HG03378 (cell line): ENCODE results near the gene S100B.

ENCODE experiments used
- ATAC-seq: cut with Tn5 transposase; IDR thresholded peaks from one replicate; pipeline ENCODE4 v1.9.1; 2021; ENCODE audit warnings: mild to moderate bottlenecking, moderate library complexity; ENCODE audit not compliant: unreplicated experiment

S100B gene

DNA sequence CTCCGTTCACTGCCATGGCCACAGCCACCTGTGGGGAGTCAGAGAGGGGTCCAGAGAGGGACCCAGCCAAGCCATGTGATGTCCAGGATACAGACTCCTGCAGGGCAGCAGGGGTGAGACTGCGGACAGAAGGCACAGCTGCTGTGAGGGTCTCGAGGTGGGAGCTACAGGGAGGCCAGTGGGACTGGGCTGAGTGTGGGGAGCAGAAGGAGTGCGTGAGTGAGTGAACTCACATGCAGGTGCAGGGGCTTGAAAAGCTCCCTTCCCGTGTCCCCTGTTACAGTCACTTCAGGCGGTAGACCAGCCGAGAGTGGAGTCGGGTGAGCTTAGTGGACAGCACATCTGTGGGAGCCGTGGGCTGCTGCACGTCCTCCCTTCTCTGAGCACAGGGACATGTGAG, 42.4 kb downstream of the S100B start:
- ATAC-seq: no peak

DNA sequence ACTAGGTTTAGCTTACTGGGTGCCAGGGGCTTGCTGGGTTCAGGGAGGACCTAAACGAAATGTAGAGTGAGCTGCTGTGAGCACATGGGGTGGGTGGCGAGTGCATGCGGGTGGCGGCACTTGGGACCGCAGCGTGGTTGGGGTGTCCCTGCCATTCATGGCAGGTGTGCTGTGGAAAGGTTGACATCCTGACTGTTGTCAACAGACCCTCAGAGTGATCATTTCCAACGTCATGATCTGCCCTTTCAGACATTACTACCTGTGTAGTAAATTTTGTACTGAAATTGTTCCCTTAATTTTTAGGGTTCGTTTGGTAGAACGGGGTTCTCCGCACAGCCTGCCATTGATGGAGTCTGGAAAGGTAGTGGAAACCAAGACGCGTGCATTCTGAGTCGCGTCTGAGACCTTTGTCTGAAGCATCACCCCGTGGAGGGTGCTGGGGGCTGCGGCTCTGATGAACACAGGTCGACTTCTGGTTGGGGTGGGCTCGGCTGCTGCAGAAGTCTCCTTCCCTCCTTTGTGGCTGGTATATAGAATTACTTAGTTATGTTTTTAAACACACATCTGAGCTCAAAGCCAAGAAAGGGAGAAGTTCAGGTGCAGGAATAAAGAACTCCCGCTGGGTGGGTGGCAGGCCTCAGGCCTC, 43.3 kb downstream of the S100B start:
- ATAC-seq: no peak

DNA sequence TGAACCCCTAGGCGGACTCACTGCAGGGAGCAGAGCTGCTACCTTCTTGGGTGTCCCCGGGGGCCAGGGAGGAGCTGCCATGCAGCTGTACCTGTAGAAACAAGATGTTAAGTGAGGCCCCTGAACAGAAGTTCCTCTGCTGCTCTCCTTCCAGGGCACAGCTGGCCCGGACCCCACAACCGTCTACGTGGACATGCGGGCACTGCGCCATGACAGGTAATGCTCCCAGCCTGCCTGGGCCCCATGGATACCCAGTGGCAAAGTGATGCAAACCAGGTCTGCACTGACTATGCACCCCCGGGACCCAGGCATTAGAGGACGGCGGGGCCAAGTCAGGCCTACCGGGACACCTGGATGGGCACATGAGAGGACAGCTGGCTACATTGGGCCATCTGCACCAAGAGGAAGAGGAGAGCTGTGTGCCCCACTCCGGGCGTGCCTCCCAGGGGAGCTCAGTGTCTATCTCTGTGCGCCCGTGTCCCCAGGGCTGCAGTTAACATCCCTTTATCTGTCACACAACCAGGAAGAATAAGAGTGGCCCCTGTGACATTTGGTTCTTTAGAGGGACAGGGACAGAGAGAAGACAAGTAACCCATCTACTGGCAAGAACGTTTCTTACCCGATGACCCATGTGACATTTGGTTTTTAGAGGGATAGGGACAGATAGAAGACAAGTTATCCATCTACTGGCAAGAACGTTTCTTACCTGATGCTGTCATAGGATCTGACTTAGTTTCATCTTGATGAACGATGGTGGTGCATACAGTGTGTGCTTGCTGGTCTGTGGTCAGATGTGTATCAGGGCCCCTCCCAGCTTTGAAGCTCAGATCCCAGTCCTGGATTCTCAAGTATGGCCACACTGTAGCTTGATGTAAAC, 44.1 kb downstream of the S100B start:
- no peak for ATAC-seq

DNA sequence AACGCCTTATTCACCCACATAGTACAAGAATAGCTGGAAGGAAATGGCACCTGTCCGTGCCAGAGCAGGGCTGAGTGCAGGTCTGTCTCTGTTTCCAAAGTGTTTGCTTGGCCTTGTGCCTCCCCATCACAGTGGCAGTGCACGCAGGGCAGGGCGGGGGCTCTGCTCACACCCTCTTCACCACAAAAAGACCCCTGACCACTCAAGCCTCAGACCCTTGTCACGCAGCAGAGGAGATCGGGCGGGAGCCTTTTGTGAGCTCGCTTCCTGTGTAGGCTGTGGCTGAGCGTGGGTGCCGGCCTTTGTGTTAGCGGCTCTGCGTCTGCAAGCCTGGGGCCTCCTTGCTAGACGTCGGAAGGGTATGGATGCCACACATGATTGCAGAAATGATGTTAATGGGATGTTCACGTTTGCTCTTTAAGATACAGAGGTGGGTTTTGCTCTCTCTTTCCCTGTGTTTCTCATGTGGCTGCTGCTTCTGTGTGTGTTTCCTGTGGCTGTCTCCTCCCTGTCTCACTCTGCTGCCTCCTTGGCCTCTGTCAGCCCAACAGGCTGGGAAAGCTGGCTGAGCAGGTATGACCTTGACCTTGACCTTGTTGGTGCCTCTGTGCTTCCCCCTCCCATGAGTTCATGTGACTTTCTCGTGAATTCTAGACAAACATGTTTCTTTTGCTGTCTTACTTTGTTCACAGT, 45.4 kb downstream of the S100B start:
- no peak for ATAC-seq

DNA sequence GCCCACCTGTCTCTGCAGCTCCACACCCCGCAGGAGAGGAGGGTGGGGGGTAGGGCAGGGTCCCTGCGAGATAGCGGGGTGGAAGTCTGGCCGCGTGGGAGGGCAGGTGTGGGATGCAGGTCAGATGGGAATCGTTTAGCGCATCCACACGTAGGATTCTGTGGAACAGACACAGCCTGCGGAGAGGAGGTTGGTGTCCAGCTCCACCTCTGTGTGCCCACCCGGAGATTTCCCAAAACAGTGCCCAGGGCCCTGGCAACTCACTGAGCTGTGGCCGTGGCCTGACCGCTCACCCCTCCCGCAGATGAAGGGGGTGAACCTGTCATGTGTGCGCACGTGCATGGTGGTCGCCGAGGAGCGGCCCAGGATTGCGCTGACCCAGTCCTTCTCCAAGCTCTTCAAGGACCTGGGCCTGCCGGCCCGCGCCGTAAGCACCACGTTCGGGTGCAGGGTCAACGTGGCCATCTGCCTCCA, 46.9 kb downstream of the S100B start:
- no peak for ATAC-seq

DNA sequence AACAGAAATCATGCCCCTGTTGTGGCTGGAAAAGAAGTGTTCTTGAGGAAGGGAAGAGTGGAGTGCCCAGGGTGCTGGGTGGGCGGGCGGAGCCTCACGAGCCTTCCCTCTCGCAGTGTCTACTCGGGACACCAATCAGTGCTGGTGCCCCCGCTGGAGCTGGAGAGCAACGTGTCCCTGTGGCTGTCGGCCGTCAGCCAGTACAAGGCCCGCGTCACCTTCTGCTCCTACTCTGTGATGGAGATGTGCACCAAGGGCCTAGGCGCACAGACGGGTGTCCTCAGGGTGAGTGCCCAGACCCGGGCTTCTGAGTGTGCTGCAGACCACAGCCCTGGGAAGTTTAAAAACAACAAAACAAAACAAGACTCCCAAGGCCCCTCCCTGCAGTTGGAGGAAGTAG, 47.4 kb downstream of the S100B start:
- ATAC-seq: no peak

DNA sequence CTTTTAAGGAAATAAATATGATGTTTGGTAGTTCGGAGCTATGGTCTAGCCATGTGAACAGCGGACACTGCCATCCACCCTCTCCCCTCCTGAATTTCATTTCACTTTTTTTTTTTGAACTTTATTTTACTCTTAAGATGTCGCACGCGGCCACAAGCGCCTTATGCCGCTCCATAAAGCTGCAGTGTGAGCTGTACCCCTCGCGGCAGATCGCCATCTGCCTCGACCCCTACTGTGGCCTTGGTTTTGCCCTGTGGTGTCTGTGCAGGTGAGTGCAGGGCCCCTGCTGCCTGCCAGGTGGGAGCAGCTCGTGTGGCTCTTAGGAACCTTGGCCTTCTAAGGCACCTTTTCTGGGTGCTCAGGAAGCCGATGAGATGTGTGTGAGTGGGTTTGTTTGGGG, 48.1 kb downstream of the S100B start:
- no peak for ATAC-seq

DNA sequence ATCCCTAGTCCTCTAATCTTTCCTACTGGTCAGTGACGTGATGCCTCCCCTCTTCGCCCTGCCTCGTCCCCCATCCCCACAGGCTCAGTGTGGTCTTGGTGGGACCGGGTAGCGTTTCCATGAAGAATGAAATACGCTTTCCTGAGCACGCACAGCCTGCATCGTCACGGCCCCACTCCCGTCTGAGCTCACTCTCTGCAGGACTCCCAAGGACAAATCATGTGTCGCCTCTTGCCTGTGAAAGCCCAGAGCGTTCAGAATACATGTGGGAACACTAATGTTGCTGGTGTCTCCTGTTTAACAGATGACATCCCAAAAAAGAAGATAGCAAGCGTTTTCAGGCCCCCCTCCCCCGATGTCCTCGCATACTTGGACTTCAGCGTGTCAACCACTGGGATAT, 49.2 kb downstream of the S100B start:
- ATAC-seq: no peak

DNA sequence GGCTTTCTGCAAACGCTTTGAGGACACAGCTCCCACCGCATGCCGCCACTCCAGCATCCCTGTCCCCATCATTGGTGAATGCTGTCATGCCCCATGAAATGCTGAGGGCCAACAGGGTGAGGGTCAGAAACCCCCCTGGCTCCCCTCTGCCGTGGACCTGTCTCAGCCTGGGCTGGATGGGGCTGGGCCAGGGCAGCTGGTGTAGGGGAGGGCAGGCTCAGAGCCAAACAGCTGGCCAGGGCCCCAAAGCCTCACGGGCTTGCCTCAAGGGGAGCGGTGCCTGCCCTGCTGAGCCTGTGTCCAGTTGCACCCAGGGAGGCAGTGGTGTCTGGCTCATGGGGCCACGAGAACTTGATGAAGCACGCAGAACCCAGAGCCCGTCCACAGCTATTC, 49.7 kb downstream of the S100B start:
- ATAC-seq: no peak

DNA sequence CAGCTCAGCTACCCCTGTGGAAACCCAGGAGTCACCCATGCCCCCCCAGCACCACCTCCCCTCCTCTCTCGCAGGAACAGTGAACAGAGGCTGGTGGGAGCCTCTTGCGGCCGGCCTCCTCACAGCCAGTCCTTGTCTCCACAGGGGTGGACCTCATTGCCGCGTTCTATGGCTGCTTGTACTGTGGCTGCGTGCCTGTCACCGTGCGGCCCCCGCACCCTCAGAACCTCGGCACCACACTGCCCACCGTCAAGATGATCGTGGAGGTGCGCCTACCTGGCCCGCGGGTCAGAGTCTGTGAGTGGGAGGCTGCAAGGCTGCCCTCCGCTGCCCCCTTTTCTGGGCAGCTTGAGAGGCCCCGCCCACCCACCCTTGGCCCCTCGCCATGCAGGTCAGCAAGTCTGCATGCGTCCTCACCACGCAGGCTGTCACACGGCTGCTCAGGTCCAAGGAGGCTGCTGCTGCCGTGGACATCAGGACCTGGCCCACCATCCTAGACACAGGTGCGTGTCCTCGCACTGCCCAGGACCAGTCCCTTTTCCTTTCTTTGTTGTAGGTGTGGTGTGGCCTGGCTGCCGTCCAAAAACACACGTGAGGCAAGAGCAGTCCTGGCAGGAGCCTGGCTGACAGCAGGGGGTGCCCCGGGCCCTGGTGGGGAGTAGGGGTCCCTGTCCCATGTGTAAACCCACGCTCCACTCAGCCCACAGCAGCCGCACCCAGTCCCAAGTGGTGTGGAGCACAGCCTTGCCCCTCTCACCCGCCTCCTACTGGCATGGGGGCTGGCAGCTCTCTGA, 50.3 kb downstream of the S100B start:
- ATAC-seq: no peak

DNA sequence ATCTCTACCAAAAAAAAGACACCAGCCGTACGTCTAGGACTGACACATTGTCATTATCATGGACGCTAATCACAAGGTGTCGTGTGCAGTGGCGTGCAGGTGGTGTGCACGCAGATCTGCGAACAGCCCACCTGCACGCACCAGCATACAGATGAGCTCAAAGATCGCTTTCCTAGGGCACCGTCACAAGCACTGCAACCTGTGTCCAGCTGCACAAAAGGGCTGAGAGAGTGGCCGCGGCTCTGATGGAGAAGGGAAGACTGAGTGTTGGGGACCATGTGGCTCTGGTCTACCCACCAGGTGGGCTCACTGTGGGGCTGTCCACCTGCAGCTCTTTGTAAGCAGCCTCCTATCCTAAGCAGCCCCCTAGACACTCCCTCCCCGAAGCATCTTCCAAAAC, 50.9 kb downstream of the S100B start:
- no peak for ATAC-seq

DNA sequence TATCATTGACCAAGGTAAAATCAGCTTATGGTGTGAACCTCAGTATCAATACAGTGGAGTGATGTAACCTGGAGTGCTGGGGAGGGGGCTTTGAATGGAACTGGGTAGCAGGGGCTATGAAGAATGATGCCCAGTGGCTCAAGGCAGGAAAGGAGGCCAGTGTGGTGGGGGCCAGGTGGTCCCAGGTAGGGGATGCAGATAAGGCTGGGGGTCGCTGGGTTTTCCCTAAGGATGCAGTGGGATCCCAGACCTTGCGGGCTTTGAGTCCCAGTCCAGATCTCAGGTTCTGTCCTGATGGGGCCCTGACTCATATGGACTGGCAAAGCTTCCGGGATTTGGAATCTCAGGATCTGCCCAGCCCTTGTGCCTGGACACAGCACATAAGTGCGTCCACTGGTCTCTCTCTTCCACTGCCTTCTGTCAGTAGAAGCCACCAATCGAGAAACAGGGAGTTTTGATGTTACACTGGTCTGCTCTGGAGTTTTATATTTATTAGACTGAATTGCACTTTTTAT, 52.0 kb downstream of the S100B start:
- ATAC-seq: no peak

DNA sequence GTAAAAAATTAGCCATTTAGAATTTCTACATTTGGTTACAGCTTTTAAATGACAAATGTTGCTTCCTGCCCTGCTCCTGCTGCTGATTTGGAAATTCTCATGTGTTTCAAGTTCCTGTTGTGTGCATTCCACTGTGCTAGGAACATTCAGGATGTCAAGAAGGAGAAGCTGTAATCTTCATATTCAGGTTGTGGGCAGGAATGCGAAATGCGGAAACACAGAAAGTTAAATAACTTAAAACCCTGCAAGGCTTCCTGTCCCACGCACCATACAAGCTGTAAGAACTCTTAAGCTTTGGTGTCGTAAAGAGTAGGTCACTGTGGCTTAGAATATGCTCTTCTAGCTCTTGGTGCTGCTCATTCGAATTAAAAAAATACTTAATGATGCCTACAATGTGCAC, 52.6 kb downstream of the S100B start:
- ATAC-seq: no peak

DNA sequence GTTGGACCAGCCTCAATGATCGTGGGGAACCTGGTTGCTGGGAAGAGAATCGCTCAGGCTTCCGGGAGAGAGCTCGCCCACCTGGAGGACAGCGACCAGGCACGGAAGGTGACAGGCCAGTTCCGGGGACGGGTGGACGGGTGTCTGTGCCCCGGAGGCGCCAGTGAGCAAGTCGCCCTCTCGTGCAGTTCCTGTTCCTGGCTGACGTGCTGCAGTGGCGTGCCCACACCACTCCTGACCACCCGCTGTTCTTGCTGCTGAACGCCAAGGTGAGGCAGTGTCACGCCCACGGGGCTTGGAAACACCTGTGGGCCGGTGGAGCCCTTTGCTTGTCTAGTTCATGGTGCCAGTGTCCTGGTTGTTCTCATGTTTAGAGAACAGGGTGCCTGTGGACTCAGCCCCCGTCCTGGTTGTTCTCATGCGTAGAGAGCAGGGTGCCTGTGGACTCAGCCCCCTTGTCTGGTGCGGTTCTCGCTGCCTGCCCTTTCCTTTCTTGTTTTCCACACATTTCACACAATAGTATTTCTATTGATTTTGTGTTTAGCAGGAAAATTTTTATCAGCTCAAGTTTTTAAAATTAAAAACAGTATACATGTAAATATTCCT, 53.1 kb downstream of the S100B start:
- ATAC-seq: no peak

DNA sequence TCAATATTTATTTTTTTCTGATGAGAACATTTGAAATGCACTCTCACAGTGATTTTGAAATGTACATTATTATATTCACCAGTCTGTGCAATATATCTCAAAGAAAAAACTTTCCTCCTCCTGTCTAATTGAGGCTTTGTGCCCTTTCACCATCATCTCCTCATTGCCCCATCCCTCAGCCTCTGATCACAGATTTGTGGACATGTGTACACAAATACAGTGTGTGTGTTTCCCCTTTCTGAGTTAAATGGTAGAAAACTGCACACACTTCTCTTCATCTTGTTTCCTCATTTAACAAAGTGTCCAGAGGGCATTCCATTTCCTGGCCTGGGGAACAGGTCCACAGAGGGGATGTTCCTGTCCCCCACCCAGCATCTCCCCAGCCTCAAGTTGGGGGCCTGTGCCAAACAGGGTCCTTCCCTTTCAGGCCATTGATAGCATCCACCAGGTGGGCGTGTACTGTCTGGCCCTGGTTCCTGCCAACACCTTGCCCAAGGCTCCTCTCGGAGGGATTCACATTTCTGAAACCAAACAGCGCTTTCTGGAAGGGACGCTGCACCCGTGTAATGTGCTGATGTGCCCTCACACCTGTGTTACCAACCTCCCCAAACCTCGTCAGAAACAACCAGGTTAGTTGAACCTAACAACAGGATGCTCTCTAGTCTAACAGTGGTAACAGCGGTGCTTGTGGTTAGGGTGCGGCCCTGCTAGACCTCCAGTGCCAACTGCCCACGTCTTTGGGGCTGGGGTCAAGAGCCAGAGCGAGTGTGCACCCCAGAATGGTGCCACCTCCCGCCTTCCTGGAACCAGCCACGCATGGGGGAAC, 54.6 kb downstream of the S100B start:
- no peak for ATAC-seq

DNA sequence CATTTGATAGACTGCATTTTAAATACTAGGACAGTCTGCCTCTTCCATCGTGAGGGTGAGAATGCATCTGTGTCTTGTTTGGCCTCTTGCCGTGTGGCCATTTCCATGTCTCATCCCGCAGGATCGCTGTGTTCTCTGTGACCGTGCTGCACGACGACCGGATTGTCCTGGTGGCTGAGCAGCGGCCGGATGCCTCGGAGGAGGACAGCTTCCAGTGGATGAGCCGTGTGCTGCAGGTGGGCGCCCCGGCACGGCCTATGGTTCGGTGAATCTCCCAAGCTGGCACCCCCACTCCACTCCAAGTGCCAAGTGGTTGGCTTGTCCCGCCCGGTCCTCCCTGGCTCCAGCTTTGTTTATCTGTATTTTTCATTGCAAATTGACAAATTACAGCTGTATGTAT, 55.2 kb downstream of the S100B start:
- ATAC-seq: no peak
